Memory B cell (primary cell): Measurements from ENCODE around the gene TUFM.
A peak's percentile ranks its signal among the peaks of the same experiment; 100 is the strongest.
"Not testable (repeated sequence)": the region's sequence is repeated elsewhere in the genome, so short reads cannot be mapped to it uniquely, and the experiment has no call there.

Source experiments
- ATAC-seq: fragments of 150-1000 bp; cut with Tn5 transposase; 2 replicates; pipeline ENCODE4 v1.10.0; 2021; ENCODE audit warnings: low read depth, mild to moderate bottlenecking, moderate library complexity
- DNase-seq, 2 donors: peaks; one replicate each; pipeline ENCODE4 v3.0.0; 2022; ENCODE audit warnings: low spot score in 2 of 2
- H3K27ac Mint-ChIP-seq: one replicate; pipeline ENCODE4 v1.8.0; 2022; ENCODE audit warnings: mild to moderate bottlenecking, moderate library complexity, mixed read lengths
- H3K27me3 Mint-ChIP-seq: one replicate; pipeline ENCODE4 v1.8.0; 2022; ENCODE audit warnings: mixed read lengths
- H3K36me3 Mint-ChIP-seq: one replicate; pipeline ENCODE4 v1.8.0; 2022; ENCODE audit warnings: mild to moderate bottlenecking, mixed read lengths
- H3K4me1 Mint-ChIP-seq: one replicate; pipeline ENCODE4 v1.8.0; 2022; ENCODE audit warnings: mixed read lengths
- H3K4me3 Mint-ChIP-seq: one replicate; pipeline ENCODE4 v1.8.0; 2022; ENCODE audit warnings: mild to moderate bottlenecking, moderate library complexity, mixed read lengths
- H3K9me3 Mint-ChIP-seq: one replicate; pipeline ENCODE4 v1.8.0; 2022; ENCODE audit warnings: mixed read lengths

The TUFM gene

DNA sequence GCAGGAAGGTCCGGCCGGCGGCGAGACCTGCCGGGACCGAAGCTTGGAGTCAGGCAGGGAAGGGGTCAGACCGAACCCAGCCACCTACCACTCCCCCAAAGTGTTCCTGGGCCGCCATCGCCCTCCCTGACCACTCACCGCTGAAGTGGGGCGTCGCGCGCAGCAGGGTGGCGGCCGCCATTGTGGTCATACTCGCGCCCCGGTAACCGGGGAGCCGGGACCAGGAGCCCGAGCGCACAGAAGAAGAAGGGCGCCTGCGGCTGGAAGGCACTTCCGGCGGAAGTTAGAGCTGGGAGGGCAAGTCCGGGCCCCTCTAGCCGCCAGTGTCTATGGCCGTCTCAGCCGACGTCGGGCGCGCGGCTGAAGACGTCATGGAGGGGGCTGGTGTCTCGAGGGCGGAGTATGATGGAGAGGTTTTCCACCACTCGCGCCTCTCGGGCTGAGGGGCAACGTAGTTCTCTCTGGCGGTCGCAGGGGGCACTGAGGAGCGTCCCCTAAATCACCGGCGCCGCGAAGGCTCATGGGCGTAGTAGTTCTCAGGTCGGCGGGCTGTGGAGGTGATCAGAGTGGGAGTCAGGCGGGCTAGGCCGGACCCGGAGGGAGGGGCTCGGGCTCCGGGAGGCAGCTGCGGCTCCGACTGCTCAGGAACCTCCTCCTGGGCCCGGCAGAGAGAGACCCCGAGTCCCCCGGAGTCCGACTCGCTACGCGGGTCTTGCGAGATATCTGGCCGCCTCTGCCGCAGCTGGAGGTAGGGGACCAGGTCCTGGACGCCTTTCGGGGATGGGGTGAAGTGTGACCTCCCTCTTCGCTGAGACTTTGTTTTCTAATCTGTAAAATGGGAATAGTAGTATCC is at the start of gene TUFM:
TSS of gene TUFM (minus strand) at position 269 of the 853 bp plus-strand sequence. CDS start at position 190, 79 bp downstream.
- Mint-ChIP-seq H3K27ac (peak within 1 kb of the TSS; percentile 92), H3K4me3 (peak within 1 kb of the TSS; percentile 94), H3K36me3 (peaks cover 9% of the 10 kb centered on the region), H3K9me3 (no peaks in the 10 kb centered on the region), H3K4me1 (peaks cover 28% of the 10 kb centered on the region), H3K27me3 (no peaks in the 10 kb centered on the region)
- ATAC-seq = peak; percentile 93
- peak; percentile 94 to 98 for DNase-seq

DNA sequence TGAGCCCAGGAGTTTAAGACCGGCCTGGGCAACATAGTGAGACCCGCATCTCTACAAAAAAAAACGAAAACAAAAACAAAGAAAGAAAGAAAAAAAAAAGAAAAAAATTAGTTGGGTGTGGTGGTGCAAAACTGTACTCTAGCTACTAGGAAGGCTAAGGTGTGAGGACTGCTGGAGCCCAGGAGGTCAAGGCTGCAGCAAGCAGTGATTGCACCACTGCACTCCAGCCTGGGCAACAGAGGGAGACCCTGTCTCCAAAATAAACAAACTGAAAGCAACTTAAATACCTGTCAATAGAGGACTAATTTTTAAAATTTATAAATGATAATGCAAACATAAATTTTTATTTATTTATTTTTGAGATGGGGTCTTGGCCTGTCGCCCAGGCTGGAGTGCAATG is 49.5 kb upstream of the TUFM start:
- H3K4me3 Mint-ChIP-seq = no peak overlapping the region
- ATAC-seq (no peak), DNase-seq (no peak)
- no peaks in the 10 kb centered on the region for H3K9me3 Mint-ChIP-seq
- H3K27me3 Mint-ChIP-seq = no peaks in the 10 kb centered on the region
- peaks cover 3% of the 10 kb centered on the region for H3K36me3 Mint-ChIP-seq
- H3K27ac Mint-ChIP-seq = no peak overlapping the region
- peaks cover 2% of the 10 kb centered on the region for H3K4me1 Mint-ChIP-seq

DNA sequence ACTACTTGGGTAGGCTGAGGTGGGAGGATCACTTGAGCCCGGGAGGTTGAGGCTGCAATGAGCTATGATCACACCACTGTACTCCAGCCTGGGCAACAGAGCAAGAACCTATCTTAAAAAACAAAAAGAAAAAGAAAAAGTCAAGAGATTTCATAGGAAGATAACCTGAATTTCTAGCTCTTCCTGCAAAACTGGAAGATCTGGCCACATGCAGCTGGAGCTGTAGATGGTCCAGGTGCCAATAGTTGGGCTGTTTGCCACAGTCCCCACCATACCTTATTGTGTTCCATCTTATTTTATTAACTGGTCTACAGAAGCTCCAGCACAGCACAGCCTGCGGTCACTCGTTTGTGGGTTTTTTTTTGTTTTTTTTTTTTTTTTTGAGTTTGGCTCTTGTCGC is 47.1 kb upstream of the TUFM start:
- Mint-ChIP-seq H3K27me3 (no peaks in the 10 kb centered on the region), H3K4me1 (peaks cover 2% of the 10 kb centered on the region), H3K9me3 (no peaks in the 10 kb centered on the region)

DNA sequence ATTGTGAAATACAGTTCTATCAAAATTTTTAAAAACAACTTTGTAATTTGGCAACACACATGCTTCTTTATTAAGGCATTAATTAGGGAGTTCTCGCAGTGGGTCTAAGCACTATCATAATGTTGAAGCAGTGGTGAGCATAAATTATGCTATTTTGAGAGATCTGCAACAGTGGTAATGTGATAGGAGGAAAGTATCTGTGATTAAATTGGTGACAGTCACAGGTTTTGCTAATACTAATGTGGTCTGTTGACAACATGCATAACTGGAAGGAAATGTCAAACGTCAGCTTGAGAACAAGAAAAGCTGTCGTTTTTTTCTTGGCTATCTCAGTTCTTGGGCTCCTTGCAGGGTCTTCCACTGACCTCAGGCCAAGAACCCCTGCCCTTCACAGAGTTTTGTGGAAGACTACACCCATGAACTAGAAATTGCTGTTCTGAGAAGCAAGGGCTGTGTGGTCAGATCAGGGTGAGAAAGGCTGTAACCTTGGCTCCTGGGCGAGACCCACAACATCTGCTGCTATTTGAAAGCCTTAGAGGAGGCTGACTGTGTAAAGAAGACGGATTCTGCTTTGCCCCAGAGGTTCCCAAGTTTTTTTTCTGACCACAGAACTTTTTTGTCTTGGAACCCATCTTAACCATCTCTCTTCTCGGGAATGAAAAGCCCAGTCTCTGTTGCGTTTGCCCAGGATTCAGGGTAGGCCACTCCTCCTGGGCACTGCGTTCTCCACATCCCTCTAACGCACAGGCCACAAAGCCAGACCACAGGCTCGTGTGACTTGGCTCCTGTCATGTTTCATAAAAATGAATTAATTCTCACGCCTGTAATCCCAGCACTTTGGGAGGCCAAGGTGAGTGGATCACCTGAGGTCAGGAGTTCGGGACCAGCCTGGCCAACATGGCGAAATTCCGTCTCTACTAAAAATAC is 46.1 kb upstream of the TUFM start:
- Mint-ChIP-seq H3K36me3 (no peaks in the 10 kb centered on the region), H3K4me3 (no peak overlapping the region)
- ATAC-seq = no peak

More for the DNA sequence above, 47.1 kb upstream of the TUFM start:
- H3K36me3 Mint-ChIP-seq = peaks cover 3% of the 10 kb centered on the region
- no peak overlapping the region for H3K4me3 Mint-ChIP-seq
- DNase-seq = no peak
- no peak for ATAC-seq
- H3K27ac Mint-ChIP-seq = no peak overlapping the region

DNA sequence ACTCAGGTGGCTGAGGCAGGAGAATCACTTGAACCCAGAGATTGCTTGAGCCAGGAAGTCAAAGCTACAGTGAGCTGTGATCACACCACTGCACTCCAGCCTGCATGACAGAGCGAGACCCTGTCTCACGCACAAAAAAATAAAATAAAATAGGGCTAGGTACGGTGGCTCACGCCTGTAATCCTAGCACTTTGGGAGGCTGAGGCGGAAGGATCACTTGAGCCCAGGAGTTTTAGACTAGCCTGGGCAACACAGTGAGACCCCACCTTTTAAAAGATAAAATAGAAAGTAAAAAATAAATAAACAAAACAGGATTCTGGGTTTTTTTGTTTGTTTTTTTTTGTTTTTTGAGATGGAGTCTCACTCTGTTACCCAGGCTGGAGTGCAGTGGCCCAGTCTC is 44.2 kb upstream of the TUFM start:
- not testable (repeated sequence) for H3K27ac Mint-ChIP-seq, H3K4me3 Mint-ChIP-seq, H3K36me3 Mint-ChIP-seq, ATAC-seq, DNase-seq, H3K27me3 Mint-ChIP-seq, H3K9me3 Mint-ChIP-seq, H3K4me1 Mint-ChIP-seq

More for the DNA sequence above, 46.1 kb upstream of the TUFM start:
- no peaks in the 10 kb centered on the region for H3K9me3 Mint-ChIP-seq
- no peaks in the 10 kb centered on the region for H3K27me3 Mint-ChIP-seq
- H3K27ac Mint-ChIP-seq = no peak overlapping the region
- H3K4me1 Mint-ChIP-seq = peaks cover 2% of the 10 kb centered on the region
- no peak for DNase-seq

DNA sequence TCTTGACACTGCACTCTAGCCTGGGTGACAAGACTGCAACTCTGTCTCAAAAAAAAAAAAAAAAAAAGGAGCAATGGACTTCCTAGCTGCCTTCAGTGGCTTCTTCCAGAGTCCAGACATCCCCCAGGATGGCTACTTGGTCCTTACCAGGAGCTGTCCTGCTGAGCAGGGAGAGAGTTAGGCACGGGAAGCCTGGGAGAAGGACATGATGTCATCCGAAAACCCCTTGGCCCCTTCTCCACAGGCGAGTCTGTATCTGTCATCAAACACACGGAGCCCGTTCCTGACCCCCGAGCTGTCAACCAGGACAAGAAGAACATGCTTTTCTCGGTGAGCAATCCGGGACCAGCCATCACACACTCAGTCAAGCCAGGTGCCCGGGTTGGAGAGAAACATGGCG is 40.8 kb upstream of the TUFM start:
- H3K27ac Mint-ChIP-seq = no peak overlapping the region
- peaks cover 4% of the 10 kb centered on the region for H3K4me1 Mint-ChIP-seq
- H3K36me3 Mint-ChIP-seq = no peaks in the 10 kb centered on the region
- ATAC-seq = no peak
- H3K27me3 Mint-ChIP-seq = peaks cover 9% of the 10 kb centered on the region
- no peak for DNase-seq
- H3K4me3 Mint-ChIP-seq = no peak overlapping the region
- H3K9me3 Mint-ChIP-seq = no peaks in the 10 kb centered on the region

DNA sequence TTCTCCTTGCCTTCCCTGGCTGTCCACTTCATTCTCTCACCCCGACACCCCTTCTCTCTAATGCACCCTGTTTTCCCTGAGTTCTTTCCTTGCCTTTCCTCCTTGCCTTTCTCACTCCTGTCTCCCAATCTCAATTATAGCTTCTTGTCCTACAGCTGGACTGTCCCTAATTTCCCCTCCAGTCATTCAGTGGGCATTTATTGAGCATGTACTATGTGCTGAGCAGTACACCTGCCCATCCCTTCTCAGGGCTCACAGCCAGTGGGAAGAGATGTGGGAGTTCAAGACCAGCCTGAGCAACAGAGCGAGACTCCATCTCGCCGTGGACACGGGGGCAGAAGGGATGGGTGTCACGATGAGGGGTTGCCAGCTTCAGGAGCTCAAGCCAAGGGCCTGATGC is 37.9 kb upstream of the TUFM start:
- Mint-ChIP-seq H3K27ac (no peak overlapping the region), H3K4me1 (peaks cover 17% of the 10 kb centered on the region), H3K9me3 (no peaks in the 10 kb centered on the region), H3K4me3 (peak overlapping the region; percentile 2), H3K27me3 (peaks cover 15% of the 10 kb centered on the region), H3K36me3 (no peaks in the 10 kb centered on the region)
- no peak for DNase-seq
- no peak for ATAC-seq

DNA sequence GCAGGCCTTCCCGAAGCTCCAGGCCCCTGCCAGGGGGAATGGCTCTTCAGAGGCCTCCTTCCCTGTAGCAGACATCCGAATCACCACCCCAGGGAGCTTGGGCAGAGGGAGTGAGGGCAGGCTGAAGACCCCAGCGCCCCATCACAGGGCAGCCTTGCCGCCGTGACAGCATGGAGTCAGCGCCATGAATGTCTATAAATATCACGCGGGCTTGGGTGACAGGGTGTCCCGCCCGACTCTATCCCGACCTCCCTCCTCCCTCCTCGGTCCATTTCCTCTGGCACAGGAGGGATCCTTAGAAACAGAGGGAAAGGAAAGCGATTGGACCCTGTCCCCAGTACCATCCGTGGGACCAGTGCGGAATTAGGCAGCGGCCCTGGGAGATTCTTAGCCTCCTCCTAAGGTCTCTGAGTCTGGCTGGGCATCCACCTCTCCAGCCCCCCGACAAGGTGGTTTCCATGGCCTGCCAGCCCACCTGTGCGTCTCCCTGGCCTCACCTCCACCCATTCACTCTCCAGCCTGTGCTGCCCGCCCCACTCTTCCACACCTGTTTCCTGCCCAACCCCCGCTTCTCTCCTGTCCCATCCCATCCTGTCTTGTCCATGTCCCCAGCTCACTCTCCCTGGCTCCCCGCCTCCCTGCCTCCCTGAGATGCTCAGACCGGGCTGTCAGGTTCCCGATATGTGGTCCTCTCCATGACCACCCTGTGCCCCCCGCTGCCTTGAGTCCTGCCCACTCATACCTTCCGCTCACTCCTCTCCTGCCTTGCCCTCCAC is 37.3 kb upstream of the TUFM start:
- Mint-ChIP-seq H3K36me3 (no peaks in the 10 kb centered on the region), H3K4me3 (peak overlapping the region; percentile 2), H3K9me3 (no peaks in the 10 kb centered on the region), H3K27ac (no peak overlapping the region), H3K4me1 (peaks cover 17% of the 10 kb centered on the region), H3K27me3 (peaks cover 15% of the 10 kb centered on the region)
- ATAC-seq = no peak
- no peak for DNase-seq

DNA sequence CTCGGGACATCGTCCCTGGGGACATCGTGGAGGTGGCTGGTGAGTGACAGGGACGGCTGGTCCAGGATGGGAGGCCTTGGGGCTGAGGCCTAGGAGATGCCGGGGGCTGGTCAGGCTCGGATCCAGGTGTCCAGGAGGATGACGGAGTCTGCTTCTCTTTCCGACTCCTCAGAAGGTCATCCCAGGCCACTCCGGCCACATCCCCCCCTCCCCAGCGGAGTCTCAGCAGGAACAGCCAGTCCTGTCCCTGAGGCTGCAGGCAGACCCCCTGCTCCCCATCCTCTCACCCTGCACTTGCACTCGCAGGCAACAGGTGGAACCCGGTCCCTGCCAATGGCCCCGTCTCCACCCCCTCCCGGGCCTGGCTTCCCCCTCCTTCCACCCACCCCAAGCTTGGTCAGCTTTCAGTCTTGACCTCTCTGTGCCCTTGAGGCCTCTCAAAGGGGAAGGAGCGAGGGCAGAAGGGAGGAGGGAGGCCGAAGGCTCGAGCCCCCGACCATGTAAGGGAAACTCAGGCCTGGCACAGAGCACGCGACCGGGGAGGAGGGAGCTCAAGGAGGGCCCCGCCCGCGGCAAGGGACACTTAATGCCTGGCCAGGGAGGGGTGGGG is 36.5 kb upstream of the TUFM start:
- H3K9me3 Mint-ChIP-seq = no peaks in the 10 kb centered on the region

DNA sequence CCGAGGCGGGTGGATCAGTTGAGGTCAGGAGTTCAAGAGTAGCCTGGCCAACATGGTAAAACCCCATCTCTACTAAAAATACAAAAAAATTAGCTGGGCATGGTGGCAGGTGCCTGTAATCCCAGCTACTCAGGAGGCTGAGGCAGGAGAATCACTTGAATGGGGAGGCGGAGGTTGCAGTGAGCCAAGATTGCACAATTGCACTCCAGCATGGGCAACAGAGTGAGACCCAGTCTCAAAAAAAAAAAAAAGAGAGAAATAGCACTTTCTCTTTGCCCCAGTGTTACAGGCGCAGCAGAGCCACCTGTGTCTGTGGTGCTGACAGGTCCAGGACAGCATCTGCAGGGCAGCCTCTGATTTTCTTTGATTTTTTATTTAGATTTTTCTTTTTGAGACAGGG is 35.4 kb upstream of the TUFM start:
- Mint-ChIP-seq H3K4me3 (peak overlapping the region; percentile 83), H3K27me3 (peaks cover 17% of the 10 kb centered on the region), H3K4me1 (peaks cover 19% of the 10 kb centered on the region)
- DNase-seq, H3K36me3 Mint-ChIP-seq, H3K9me3 Mint-ChIP-seq, H3K27ac Mint-ChIP-seq, ATAC-seq: not testable (repeated sequence)

More for the DNA sequence above, 36.5 kb upstream of the TUFM start:
- Mint-ChIP-seq H3K27ac (no peak overlapping the region), H3K4me3 (no peak overlapping the region), H3K36me3 (no peaks in the 10 kb centered on the region), H3K4me1 (peaks cover 19% of the 10 kb centered on the region), H3K27me3 (peaks cover 17% of the 10 kb centered on the region)
- no peak for DNase-seq
- ATAC-seq = no peak

DNA sequence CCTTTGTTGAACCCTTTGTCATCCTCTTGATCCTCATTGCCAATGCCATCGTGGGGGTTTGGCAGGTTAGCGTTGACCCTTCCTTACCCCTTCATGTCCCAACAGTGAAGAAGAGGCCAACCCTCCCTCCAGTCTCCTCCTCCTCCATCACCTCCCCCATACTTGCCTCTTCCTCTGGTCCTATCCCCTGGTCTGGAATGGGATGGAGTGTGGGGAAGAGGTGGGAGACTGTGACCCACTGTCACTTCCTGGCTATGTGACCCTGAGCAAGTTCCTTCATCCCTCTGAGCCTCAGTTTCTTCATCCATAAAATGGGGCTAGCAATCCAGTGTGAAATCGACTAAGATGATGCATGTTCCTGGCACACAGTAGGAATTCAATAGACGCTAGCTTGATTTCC is 34.8 kb upstream of the TUFM start:
- no peak for ATAC-seq
- H3K27ac Mint-ChIP-seq = no peak overlapping the region
- no peak for DNase-seq
- H3K4me3 Mint-ChIP-seq = peak overlapping the region; percentile 83
- H3K9me3 Mint-ChIP-seq = no peaks in the 10 kb centered on the region
- H3K4me1 Mint-ChIP-seq = peaks cover 19% of the 10 kb centered on the region
- H3K36me3 Mint-ChIP-seq = no peaks in the 10 kb centered on the region
- peaks cover 17% of the 10 kb centered on the region for H3K27me3 Mint-ChIP-seq

DNA sequence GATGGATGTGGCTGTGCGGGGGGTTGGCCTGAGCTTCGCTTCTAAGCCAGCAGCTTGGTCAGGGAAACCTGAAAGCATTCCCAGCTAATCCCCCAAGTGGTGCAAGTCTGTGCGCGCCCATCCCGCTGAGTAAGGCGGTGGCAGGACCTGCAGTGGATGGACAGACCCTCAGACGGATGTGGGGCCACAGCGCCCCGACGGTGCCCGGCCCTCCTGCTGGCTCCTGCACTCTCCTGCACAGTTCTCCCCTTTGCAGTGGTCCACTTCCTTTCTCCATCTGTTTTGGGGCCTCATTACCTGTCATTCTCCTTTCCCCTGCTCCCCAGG is 34.4 kb upstream of the TUFM start:
- no peak for ATAC-seq
- Mint-ChIP-seq H3K27me3 (peaks cover 17% of the 10 kb centered on the region), H3K27ac (no peak overlapping the region), H3K9me3 (no peaks in the 10 kb centered on the region), H3K36me3 (no peaks in the 10 kb centered on the region), H3K4me3 (peak overlapping the region; percentile 83), H3K4me1 (peaks cover 19% of the 10 kb centered on the region)
- DNase-seq = no peak

DNA sequence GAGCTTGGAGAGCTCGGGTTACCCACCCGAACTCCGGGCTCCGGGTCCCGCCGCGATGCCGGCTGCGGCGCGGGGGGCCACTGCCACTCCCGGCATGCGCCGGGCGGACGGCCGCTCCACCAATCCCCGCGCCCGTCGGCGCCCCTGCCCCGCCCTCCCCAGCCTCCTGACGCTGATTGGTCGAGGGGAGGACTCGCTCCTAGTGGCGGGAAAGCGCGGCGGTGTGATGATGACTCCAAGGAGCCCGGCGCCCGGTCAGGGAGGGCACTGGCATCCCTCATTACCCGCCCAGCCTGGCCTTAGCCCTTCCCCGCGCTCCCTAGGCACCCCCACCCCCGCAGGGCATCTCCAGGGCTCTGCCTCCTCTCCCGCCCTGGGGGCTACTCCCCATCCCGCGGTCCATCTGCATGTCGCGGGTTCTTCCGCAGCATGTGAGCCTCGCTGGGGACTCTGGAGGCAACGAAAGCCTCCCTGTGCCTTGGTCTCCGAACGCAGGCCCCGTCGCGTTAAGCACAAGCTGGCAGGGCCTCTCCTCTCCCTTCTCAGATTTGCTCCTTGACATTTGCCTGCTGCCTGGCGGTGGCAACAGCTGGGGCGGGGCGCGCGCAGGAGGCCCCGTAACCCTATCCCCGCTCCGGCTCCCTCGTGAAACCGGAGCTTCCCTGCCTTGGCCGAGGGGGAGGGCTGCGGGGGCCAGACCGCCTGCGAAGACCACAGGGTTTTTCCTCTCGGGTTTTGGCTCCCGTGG is 33.9 kb upstream of the TUFM start:
- H3K27ac Mint-ChIP-seq = no peak overlapping the region
- DNase-seq (peak; percentile 64 to 68), ATAC-seq (peak; percentile 98)
- peaks cover 19% of the 10 kb centered on the region for H3K4me1 Mint-ChIP-seq
- peaks cover 17% of the 10 kb centered on the region for H3K27me3 Mint-ChIP-seq
- H3K9me3 Mint-ChIP-seq = no peaks in the 10 kb centered on the region
- peaks cover 2% of the 10 kb centered on the region for H3K36me3 Mint-ChIP-seq
- peak overlapping the region; percentile 87 for H3K4me3 Mint-ChIP-seq
